BE2C (cell line): Measurements from ENCODE around the gene SAPCD2.

Experiments used
- DNase-seq: peaks from one replicate; pipeline ENCODE4 v3.0.0-alpha.2; 2020
- H3K27me3 ChIP-seq: fragments of 250-450 bp; sonication (Bioruptor Pico); 2 replicates; pipeline ENCODE4 v1.5.1; 2020; ENCODE audit warnings: mild to moderate bottlenecking
- H3K36me3 ChIP-seq: fragments of 250-450 bp; sonication (Bioruptor Pico); 2 replicates; pipeline ENCODE4 v1.5.1; 2020; ENCODE audit warnings: mild to moderate bottlenecking
- H3K4me1 ChIP-seq: fragments of 250-450 bp; sonication (Bioruptor Pico); 2 replicates; pipeline ENCODE4 v1.5.1; 2020
- H3K4me3 ChIP-seq: 2 replicates; pipeline ENCODE4 v1.5.1; 2011; ENCODE audit warnings: low read depth, low read length
- H3K9me3 ChIP-seq: fragments of 250-450 bp; sonication (Bioruptor Pico); 2 replicates; pipeline ENCODE4 v1.5.1; 2020
- TF ChIP-seq, protein P1 (sequence below): IDR thresholded peaks from 2 replicates; pipeline ENCODE4 v1.5.1; 2012; ENCODE audit warnings: mild to moderate bottlenecking, low read depth, low read length

Gene SAPCD2

DNA sequence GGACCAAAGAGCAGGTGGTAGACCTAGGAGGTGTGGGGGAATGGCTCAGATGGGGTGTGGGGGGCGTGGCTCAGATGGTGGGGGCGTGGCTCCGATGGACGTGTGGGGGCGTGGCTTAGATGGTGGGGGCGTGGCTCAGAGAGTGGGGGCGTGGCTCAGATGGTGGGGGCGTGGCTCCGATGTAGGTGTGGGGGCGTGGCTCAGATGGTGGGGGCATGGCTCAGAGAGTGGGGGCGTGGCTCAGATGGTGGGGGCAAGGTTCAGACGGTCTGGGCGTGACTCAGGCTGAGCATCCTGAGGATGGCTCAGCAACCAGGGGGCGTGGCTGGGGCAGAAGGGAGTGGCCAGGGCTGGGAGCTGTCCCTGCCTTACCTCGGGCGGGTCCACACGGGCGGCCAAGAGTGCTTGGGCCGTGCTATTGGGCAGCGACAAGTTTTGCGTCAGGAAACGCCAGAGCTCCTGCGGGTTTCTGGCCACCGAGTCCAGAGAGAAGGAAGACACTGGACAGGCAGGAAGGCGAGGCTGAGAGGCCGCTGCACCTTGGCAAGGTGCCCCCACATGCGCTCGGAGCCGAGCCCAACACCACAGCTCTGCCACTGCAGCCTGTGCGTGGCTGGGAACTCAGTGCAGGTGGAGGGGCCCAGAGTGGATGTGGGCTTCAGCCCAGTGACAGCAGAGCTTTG lies 48.2 kb downstream of the SAPCD2 start:
- Histone ChIP-seq H3K4me3 (no peak overlapping the region), H3K27me3 (no peaks in the 10 kb centered on the region), H3K4me1 (peaks cover 25% of the 10 kb centered on the region), H3K36me3 (peaks cover 10% of the 10 kb centered on the region), H3K9me3 (no peaks in the 10 kb centered on the region)
- TF ChIP-seq, protein P1, sequence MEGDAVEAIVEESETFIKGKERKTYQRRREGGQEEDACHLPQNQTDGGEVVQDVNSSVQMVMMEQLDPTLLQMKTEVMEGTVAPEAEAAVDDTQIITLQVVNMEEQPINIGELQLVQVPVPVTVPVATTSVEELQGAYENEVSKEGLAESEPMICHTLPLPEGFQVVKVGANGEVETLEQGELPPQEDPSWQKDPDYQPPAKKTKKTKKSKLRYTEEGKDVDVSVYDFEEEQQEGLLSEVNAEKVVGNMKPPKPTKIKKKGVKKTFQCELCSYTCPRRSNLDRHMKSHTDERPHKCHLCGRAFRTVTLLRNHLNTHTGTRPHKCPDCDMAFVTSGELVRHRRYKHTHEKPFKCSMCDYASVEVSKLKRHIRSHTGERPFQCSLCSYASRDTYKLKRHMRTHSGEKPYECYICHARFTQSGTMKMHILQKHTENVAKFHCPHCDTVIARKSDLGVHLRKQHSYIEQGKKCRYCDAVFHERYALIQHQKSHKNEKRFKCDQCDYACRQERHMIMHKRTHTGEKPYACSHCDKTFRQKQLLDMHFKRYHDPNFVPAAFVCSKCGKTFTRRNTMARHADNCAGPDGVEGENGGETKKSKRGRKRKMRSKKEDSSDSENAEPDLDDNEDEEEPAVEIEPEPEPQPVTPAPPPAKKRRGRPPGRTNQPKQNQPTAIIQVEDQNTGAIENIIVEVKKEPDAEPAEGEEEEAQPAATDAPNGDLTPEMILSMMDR: no peak
- DNase-seq: peak; percentile 86

DNA sequence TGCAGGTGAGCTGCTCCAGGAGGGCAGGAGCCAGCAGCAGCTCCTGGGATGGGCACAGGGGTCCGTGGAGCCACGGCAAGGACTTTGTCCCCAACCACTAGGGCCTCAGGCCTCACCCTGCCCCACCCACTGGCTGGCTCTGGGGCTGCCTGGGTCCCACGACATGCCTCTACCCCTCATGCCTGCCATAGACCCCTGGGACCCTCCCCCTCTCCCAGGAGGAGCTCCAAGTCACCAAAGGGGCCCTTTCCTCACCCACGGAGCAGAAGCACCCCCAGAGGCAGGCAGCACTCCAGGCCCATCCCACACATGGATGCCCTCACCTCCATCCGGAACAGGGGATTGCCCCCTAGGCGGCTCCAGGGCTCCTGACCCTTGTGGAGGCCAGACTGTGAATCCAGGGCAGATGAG lies 48.8 kb downstream of the SAPCD2 start:
- Histone ChIP-seq H3K27me3 (no peaks in the 10 kb centered on the region), H3K9me3 (no peaks in the 10 kb centered on the region), H3K36me3 (peaks cover 15% of the 10 kb centered on the region), H3K4me1 (peaks cover 19% of the 10 kb centered on the region), H3K4me3 (no peak overlapping the region)
- TF ChIP-seq, protein P1: no peak
- DNase-seq: no peak

DNA sequence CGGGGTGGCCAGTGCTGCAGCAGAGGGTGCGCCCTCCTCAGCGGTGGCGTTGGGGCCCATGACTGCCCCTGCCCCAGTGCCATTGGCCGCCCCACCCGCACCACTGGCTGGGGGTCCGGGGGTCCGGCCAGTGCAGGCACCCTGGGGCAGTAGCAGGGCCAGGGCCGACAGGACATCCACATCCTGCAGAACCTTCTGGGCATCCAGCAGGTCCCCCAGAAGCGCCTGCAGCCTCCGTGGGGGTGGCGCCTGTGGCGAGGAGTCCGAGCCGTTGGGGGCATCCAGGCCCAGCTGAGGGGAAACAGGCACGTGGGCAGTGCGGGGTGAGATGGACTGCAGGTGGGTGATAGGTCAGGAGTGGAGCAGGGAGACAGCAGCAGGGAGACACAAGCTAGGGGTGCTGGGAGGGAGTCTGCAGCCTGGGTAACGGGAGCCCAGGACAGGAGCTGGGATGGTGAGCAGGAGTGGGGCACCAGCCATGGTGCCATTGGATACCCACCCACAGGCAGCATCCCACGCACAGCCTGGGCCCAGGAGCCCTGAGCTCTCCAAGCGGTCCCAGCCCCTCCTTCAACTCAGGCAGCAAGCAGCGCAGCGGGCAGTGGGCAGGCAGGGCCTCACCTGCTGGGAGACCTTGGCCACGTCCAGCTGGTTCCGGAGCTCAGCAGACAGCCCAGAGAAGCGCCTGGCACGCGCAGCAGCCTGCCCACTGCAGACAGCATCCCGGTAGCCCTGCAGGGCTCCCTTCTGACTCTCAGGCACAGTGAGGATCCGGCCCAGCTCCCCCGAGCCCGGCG lies 49.4 kb downstream of the SAPCD2 start:
- Histone ChIP-seq H3K9me3 (no peaks in the 10 kb centered on the region), H3K36me3 (peaks cover 21% of the 10 kb centered on the region), H3K4me3 (no peak overlapping the region), H3K27me3 (no peaks in the 10 kb centered on the region), H3K4me1 (peaks cover 13% of the 10 kb centered on the region)
- DNase-seq: no peak
- TF ChIP-seq, protein P1: no peak

DNA sequence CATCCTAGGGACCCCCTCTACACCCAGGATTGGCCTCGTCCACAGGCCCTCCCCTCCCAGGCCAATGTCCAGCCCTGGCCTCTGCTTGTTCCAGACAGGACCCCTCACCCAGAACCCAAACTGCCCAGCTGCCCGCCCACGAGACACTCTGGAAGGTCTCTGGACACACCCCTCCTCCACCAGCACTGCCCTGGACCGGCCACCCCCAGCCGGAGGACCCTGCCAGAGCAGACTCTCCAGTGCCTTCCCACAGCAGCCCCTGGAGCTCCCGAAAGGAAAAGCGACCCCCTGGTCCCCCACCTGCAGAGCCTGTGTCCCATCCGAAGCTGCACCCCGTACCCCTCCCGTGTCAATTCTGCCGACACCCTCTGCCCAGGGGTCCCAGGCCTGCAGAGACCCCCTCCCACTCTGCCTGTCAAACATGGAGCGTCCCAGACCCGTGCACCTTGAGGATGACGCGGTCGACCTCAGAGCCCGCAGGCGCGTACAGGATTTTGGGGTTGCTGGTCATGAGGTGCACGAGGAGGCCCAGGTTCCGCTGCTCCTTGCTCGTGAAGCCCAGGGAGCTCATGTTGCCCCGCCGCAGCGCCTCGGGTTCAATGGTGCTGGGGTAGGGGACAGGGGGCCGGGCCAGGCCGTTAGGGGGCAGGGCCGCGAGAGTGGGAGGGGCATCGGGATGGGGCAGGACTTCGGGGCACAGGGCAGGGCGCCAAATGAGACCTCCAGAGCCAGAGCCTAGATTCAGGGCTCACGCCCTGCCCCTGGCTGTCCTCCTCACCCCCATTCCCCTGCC lies 50.3 kb downstream of the SAPCD2 start:
- Histone ChIP-seq H3K27me3 (no peaks in the 10 kb centered on the region), H3K9me3 (no peaks in the 10 kb centered on the region), H3K4me1 (peaks cover 6% of the 10 kb centered on the region), H3K4me3 (no peak overlapping the region), H3K36me3 (peaks cover 23% of the 10 kb centered on the region)
- no peak for DNase-seq
- TF ChIP-seq, protein P1: no peak

DNA sequence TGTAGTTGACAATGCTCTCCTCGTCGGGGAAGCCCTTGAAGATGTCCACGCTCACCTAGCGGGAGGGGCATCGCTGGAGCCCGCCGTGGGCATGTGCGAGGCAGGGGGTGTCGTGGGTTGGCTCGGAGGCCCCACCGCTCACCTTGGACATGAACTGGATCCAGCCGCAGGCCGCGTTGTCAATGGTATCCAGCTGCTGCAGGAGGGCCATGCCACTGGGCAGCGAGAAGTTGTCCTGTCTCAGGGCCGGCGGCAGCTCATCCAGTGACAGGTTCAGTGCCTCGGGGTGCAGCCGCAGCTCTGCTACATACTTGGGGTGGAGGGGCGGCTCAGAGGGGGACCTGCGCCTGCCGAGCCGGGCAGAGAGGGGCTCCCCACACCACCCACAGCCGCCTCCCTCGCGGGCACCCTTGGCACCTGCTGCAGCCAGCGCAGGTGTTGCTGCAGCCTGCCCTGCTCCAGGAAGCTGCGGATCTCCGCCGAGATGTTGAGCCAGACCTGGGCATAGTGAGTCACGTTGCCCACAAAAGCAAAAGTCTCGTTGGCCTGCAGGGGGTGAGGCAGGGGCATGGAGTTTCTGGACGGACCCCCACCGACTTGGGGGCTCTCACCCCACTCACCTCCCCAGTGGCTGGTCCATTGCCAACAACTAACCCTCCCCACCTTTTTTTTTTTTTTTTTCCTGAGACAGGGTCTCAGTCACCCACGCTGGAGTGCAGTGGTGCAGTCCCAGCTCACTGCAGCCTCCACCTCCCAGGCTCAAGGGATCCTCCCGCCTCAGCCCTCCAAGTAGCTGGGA lies 51.4 kb downstream of the SAPCD2 start:
- Histone ChIP-seq H3K27me3 (no peaks in the 10 kb centered on the region), H3K4me1 (peaks cover 4% of the 10 kb centered on the region; the same call in 1 of the 2 replicates), H3K4me3 (no peak overlapping the region), H3K9me3 (no peaks in the 10 kb centered on the region), H3K36me3 (peaks cover 28% of the 10 kb centered on the region)
- DNase-seq: no peak
- TF ChIP-seq, protein P1: no peak
